Astrocyte (in vitro differentiated cells and primary cell): ENCODE data around the gene CACNB2. TPM values are rescaled to one million over a fixed set of nuclear protein-coding genes. Genes with fewer than 3 reads are reported as not detected.

Experiments
- DNase-seq: peaks from one replicate; pipeline ENCODE4 v3.0.0-alpha.2; 2010; ENCODE audit warnings: low read depth
- FAIRE-seq: peaks from 2 replicates; lab custom pipeline; 2011; peaks lifted over from hg19 to GRCh38; lab: Jason Lieb, UNC
- H2AFZ ChIP-seq: 2 replicates; pipeline ENCODE4 v1.6.0; 2012; ENCODE audit warnings: low read depth, low read length, inconsistent platforms
- H3K27ac ChIP-seq: 2 replicates; pipeline ENCODE4 v1.5.1; 2011; ENCODE audit warnings: low read depth, low read length, inconsistent platforms
- H3K27me3 ChIP-seq: 2 replicates; pipeline ENCODE4 v1.6.0; 2011; ENCODE audit warnings: low read length, inconsistent platforms; ENCODE audit not compliant: insufficient read depth
- H3K36me3 ChIP-seq: 2 replicates; pipeline ENCODE4 v1.5.1; 2011; ENCODE audit warnings: low read length, inconsistent platforms; ENCODE audit not compliant: insufficient read depth
- H3K4me1 ChIP-seq: 2 replicates; pipeline ENCODE4 v1.5.1; 2011; ENCODE audit warnings: low read length, inconsistent platforms; ENCODE audit not compliant: insufficient read depth
- H3K4me2 ChIP-seq: 2 replicates; pipeline ENCODE4 v1.6.0; 2012; ENCODE audit warnings: low read length, inconsistent platforms
- H3K4me3 ChIP-seq: 2 replicates; pipeline ENCODE4 v1.5.1; 2011; ENCODE audit warnings: low read depth, mild to moderate bottlenecking, low read length, inconsistent platforms; ENCODE audit not compliant: insufficient read depth
- H3K79me2 ChIP-seq: 2 replicates; pipeline ENCODE4 v1.6.0; 2012; ENCODE audit warnings: mild to moderate bottlenecking, low read length, inconsistent platforms; ENCODE audit not compliant: insufficient read depth
- H3K9ac ChIP-seq: 2 replicates; pipeline ENCODE4 v1.6.0; 2012; ENCODE audit warnings: mild to moderate bottlenecking, low read length, inconsistent platforms
- H3K9me3 ChIP-seq: 2 replicates; pipeline ENCODE4 v1.5.1; 2012; ENCODE audit warnings: low read depth, mild to moderate bottlenecking, low read length, inconsistent platforms; ENCODE audit not compliant: insufficient read depth
- H4K20me1 ChIP-seq: 2 replicates; pipeline ENCODE4 v1.6.0; 2012; ENCODE audit warnings: low read length, inconsistent platforms; ENCODE audit not compliant: insufficient read depth
- H3K27ac Mint-ChIP-seq: one replicate; pipeline ENCODE4 v1.8.0; 2021; ENCODE audit warnings: mild to moderate bottlenecking, mixed read lengths; ENCODE audit not compliant: unreplicated experiment
- H3K27me3 Mint-ChIP-seq: one replicate; pipeline ENCODE4 v1.8.0; 2021; ENCODE audit warnings: low read depth, mixed read lengths; ENCODE audit not compliant: unreplicated experiment
- H3K36me3 Mint-ChIP-seq: one replicate; pipeline ENCODE4 v1.8.0; 2021; ENCODE audit warnings: low read depth, mixed read lengths; ENCODE audit not compliant: unreplicated experiment
- H3K4me1 Mint-ChIP-seq: one replicate; pipeline ENCODE4 v1.8.0; 2021; ENCODE audit warnings: low read depth, mixed read lengths; ENCODE audit not compliant: unreplicated experiment
- H3K4me3 Mint-ChIP-seq: one replicate; pipeline ENCODE4 v1.8.0; 2021; ENCODE audit warnings: mild to moderate bottlenecking, moderate library complexity, mixed read lengths; ENCODE audit not compliant: unreplicated experiment
- H3K9me3 Mint-ChIP-seq: one replicate; pipeline ENCODE4 v1.8.0; 2021; ENCODE audit warnings: mild to moderate bottlenecking, mixed read lengths; ENCODE audit not compliant: unreplicated experiment
- CTCF ChIP-seq: IDR thresholded peaks from 2 replicates; pipeline ENCODE4 v1.5.1; 2011; ENCODE audit warnings: low read depth, mild to moderate bottlenecking, inconsistent platforms, low read length, moderate library complexity; ENCODE audit not compliant: insufficient read depth
- EZH2 ChIP-seq: IDR thresholded peaks from 2 replicates; pipeline ENCODE4 v1.6.1; 2012; ENCODE audit warnings: mild to moderate bottlenecking, low read length, inconsistent platforms; ENCODE audit not compliant: insufficient read depth
- total RNA-seq: library from RNA; stranded (reverse); gene quantifications from 2 replicates; pipeline ENCODE4 v1.2.1, GENCODE V29; 2021

The CACNB2 gene
- total RNA-seq, 1 donor from 2014 or later: 0.66 TPM

- Histone ChIP-seq H3K4me3 (no peak overlapping the region), H3K27me3 (no peaks in the 10 kb centered on the region), H3K4me2 (no peak overlapping the region), H3K36me3 (no peaks in the 10 kb centered on the region), H3K4me1 (no peaks in the 10 kb centered on the region), H4K20me1 (no peaks in the 10 kb centered on the region), H3K79me2 (no peaks in the 10 kb centered on the region), H3K9ac (no peak overlapping the region), H3K27ac (no peak overlapping the region), H2AFZ (no peak overlapping the region), H3K9me3 (peaks cover 5% of the 10 kb centered on the region)
- no peak for DNase-seq
- Mint-ChIP-seq H3K4me1 (no peaks in the 10 kb centered on the region), H3K4me3 (no peak overlapping the region), H3K27ac (no peak overlapping the region), H3K9me3 (peaks cover 6% of the 10 kb centered on the region), H3K36me3 (no peaks in the 10 kb centered on the region), H3K27me3 (no peaks in the 10 kb centered on the region)
- FAIRE-seq: no peak
- no peak for TF ChIP-seq EZH2
- no peak for TF ChIP-seq CTCF
These were observed 181.1 kb downstream of the CACNB2 start for GRCh38 chr10:18321371-18321770.

- Histone ChIP-seq H3K9ac (no peak overlapping the region), H4K20me1 (no peaks in the 10 kb centered on the region), H3K9me3 (peaks cover 5% of the 10 kb centered on the region), H3K4me3 (no peak overlapping the region), H3K27ac (no peak overlapping the region), H3K79me2 (no peaks in the 10 kb centered on the region), H3K4me2 (no peak overlapping the region), H3K4me1 (no peaks in the 10 kb centered on the region), H3K27me3 (no peaks in the 10 kb centered on the region), H3K36me3 (no peaks in the 10 kb centered on the region), H2AFZ (no peak overlapping the region)
- DNase-seq: no peak
- FAIRE-seq: no peak
- no peaks in the 10 kb centered on the region for H3K36me3 Mint-ChIP-seq
- H3K27me3 Mint-ChIP-seq: no peaks in the 10 kb centered on the region
- H3K27ac Mint-ChIP-seq: no peak overlapping the region
- TF ChIP-seq EZH2: no peak
- no peak for TF ChIP-seq CTCF
- no peak overlapping the region for H3K4me3 Mint-ChIP-seq
- H3K4me1 Mint-ChIP-seq: no peaks in the 10 kb centered on the region
- H3K9me3 Mint-ChIP-seq: peaks cover 2% of the 10 kb centered on the region
These were observed 183.7 kb downstream of the CACNB2 start for GRCh38 chr10:18323916-18324315.

GRCh38 chr10:18325410-18325809 lies 185.2 kb downstream of the CACNB2 start:
- TF ChIP-seq EZH2 (no peak), CTCF (no peak)
- H3K4me3 Mint-ChIP-seq: no peak overlapping the region

More at GRCh38 chr10:18325410-18325809, 185.2 kb downstream of the CACNB2 start:
- Histone ChIP-seq H3K27ac (no peak overlapping the region), H3K4me1 (no peaks in the 10 kb centered on the region), H2AFZ (no peak overlapping the region), H3K9me3 (no peaks in the 10 kb centered on the region), H4K20me1 (no peaks in the 10 kb centered on the region), H3K4me2 (no peak overlapping the region), H3K79me2 (no peaks in the 10 kb centered on the region), H3K9ac (no peak overlapping the region), H3K36me3 (no peaks in the 10 kb centered on the region), H3K27me3 (no peaks in the 10 kb centered on the region), H3K4me3 (no peak overlapping the region)
- no peaks in the 10 kb centered on the region for H3K27me3 Mint-ChIP-seq
- no peaks in the 10 kb centered on the region for H3K9me3 Mint-ChIP-seq
- FAIRE-seq: no peak
- H3K27ac Mint-ChIP-seq: no peak overlapping the region
- no peak for DNase-seq
- H3K4me1 Mint-ChIP-seq: no peaks in the 10 kb centered on the region
- no peaks in the 10 kb centered on the region for H3K36me3 Mint-ChIP-seq
